GM10248 (cell line): Measurements from ENCODE around the gene RAET1L.
"Not testable (repeated sequence)": the region's sequence is repeated elsewhere in the genome, so short reads cannot be mapped to it uniquely, and the experiment has no call there.

Experiments used
- CTCF ChIA-PET: fragments of 300-600 bp; sonication (Branson Sonifier 250); formaldehyde crosslinking; extraction: SDS; loops from one replicate; lab custom pipeline; 2021; ENCODE audit warnings: antibody characterized with exemption; lab: Yijun Ruan, JAX
- POLR2A ChIA-PET: fragments of 350-650 bp; sonication (Branson Sonifier 250); formaldehyde crosslinking; extraction: SDS; loops from one replicate; lab custom pipeline; 2020; ENCODE audit warnings: antibody characterized with exemption; lab: Yijun Ruan, JAX
- DNase-seq: peaks from one replicate; pipeline ENCODE4 v3.0.0; 2012; ENCODE audit errors: extremely low spot score
- TF ChIP-seq, protein P1 (sequence below): IDR thresholded peaks from 2 replicates; pipeline ENCODE4 v1.5.1; 2012; ENCODE audit warnings: mild to moderate bottlenecking, low read depth; ENCODE audit errors: extremely low read depth, missing control alignments, control extremely low read depth

RAET1L gene, protein sequence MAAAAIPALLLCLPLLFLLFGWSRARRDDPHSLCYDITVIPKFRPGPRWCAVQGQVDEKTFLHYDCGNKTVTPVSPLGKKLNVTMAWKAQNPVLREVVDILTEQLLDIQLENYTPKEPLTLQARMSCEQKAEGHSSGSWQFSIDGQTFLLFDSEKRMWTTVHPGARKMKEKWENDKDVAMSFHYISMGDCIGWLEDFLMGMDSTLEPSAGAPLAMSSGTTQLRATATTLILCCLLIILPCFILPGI

DNA sequence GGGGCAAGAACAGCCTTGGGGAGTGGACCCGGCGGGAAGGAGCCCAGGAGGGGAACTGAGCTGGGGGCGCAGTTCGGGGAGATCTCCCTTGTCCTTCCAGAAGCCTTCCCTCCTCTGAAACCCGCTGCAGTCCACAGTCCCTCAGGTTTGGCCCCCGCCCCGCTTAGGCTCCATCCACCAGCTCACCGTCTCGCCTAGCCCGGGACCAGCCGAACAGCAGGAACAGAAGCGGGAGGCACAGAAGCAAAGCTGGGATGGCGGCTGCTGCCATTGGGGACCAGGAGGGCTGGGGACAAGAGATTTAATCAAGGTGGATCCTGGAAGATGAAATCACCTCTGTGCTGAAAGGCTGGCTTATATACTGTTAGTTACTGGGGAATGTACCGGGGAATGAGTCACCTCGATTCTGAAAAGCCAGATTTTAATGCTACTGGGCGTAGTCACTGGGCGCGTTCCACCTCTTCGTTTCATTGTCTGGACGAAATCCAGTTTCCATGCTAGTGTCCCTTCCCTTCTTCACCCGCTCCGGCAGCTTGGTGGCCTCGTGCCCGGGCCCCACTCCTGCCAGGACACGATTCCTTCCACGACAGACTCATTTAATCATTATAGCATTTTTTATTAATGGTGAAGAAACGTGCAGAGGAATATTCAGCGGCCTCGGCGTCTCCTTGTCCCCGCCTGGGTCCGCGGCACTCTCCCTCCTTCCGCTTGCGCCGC, at the start of gene RAET1L:
RAET1L (minus strand) TSS at position 332 of the 717 bp plus-strand sequence; CDS start at position 271, 61 bp downstream.
- no peak for DNase-seq
- TF ChIP-seq, protein P1, sequence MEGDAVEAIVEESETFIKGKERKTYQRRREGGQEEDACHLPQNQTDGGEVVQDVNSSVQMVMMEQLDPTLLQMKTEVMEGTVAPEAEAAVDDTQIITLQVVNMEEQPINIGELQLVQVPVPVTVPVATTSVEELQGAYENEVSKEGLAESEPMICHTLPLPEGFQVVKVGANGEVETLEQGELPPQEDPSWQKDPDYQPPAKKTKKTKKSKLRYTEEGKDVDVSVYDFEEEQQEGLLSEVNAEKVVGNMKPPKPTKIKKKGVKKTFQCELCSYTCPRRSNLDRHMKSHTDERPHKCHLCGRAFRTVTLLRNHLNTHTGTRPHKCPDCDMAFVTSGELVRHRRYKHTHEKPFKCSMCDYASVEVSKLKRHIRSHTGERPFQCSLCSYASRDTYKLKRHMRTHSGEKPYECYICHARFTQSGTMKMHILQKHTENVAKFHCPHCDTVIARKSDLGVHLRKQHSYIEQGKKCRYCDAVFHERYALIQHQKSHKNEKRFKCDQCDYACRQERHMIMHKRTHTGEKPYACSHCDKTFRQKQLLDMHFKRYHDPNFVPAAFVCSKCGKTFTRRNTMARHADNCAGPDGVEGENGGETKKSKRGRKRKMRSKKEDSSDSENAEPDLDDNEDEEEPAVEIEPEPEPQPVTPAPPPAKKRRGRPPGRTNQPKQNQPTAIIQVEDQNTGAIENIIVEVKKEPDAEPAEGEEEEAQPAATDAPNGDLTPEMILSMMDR = no peak
- ChIA-PET POLR2A (no interaction called here), CTCF (interaction anchor here (1.0 kb wide), 1 partner anchor 10 kb away, joined by 3 read pairs; no protein-coding TSS in a partner anchor)

DNA sequence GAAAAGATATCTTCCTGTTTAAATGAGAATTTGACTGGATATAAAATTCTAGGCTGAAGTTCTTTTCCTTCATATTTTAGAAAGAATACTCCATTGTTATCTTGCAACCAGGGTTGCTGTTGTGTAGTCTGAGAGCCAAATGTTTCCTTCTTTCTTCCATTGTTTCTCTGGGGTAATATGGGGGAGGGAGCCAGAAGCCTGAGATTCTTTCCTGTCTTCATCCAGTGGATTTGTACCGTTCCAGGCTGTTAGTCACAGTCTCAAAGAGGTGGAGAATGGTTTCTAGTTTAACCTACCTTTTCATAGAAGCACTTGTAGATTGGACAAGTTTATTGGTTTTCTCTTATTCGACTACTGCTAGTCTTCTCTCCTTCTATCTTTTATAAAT, 49.7 kb upstream of the RAET1L start:
- POLR2A ChIA-PET = no interaction called here
- no peak for DNase-seq
- TF ChIP-seq, protein P1 = no peak
- CTCF ChIA-PET = interaction anchor here (1.2 to 2.2 kb wide), 3 partner anchors 9 to 321 kb away, joined by 3 to 11 read pairs (median 8); no protein-coding TSS in a partner anchor

DNA sequence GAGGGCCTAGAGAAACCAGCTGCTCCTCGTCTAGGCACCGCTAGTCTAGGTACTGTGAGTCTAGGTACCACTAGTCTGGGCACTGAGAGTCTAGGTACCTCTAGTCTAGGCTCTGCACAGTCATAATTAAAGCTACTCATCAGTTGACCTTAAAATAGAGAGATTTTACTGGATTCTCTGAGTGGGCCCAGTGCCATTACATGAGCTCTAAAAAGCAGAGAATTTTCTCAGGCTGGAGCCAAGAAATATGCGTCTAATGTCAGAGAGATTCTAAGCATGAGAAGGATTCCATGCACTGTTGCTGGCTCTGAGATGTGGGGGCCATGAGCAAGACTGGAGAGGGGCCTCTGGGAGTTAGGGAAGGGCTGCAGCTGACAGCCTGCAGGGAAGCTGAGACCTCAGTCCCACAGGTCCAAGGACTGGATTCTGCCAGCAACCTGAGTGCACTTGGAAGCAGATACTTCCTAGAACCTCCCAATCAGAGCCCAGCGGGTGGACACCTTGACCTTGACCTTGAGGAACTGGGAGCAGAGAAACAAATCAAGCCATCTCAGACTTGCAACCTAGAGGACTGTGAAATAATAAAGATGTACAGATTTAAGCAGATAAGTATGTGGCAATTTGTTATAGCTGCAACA, 49.2 kb upstream of the RAET1L start:
- POLR2A ChIA-PET = interaction anchor here (0.7 kb wide), 1 partner anchor 292 kb away, joined by 3 read pairs; no protein-coding TSS in a partner anchor
- CTCF ChIA-PET = interaction anchor here (1.1 to 2.2 kb wide), 6 partner anchors 10 to 741 kb away, joined by 3 to 11 read pairs (median 6); no protein-coding TSS in a partner anchor
- not testable (repeated sequence) for DNase-seq

DNA sequence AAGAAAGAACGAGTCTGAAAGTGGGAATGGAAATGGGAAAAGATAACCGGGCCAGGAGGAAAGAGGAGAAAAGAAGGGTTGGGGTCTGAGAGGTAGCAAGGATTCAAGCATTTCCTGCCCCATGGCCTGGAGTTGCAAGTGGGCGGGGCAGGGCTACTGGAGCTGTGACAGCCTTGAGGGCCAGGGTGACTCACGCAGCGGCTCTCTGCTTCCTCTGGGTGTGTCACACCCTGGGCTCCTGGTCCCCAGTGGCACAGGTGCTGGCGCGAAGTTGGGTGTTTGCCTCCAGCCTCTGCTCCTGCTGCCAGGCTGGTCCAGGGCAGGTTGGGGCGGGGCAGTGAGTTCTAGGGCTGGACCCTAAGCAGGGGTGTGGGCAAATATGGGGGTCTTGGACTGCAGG, 46.9 kb upstream of the RAET1L start:
- ChIA-PET CTCF (interaction anchor here (0.9 to 2.1 kb wide), 4 partner anchors 8 to 323 kb away, joined by 3 to 21 read pairs (median 6); no protein-coding TSS in a partner anchor), POLR2A (no interaction called here)
- DNase-seq = no peak
- TF ChIP-seq, protein P1 = no peak

DNA sequence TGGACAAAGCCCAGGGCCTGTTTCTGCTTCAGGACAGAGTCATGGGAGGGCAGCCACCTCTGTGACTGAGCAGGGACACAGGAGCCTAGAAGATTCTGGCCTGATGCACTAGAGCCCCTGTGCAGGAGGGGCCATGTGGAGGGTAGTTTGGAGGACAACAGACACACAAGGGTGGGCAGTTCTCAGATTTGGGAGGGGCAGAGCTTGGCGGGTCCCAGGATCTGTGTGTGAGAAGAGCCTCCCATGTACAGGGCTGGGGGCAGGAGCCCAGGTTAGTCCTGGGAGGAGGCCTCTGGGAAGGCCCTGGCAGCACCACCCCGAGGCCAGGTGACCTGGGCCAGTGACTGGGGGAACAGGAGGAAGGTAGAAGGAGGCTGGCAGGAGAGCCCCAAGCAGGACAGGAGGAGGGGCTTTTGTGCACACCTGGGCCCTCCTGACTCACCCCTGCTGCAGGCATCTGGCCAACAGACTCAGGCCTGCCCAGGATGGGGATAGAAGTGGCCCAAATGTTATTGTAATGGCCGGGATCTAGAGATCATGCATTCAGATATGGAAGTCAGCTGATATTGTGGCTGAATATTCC, 45.0 kb upstream of the RAET1L start:
- TF ChIP-seq, protein P1 = no peak
- no peak for DNase-seq
- ChIA-PET POLR2A (no interaction called here), CTCF (interaction anchor here (0.7 to 2.1 kb wide), 17 partner anchors 10 to 748 kb away, joined by 3 to 21 read pairs (median 5); partner anchors contain the start of gene IYD)

DNA sequence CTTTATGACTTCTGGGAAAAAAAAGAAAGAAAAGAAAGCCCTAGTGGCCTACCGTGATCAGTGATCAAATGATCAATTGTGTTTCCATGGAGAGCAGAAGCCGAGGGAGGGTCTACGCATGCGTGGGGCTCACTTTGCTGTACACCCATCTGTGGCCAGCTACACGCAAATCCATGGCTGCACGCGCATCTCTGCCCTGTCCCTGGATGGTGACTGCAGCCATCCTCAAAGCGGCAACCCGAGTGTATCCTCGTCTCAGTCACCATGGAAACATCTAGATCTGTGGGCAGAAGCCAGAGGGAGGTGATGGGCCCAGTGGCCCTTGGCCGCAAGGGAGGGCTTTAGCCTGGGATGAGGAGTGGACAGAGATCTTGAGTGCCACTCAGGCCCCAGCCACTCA, 44.4 kb upstream of the RAET1L start:
- CTCF ChIA-PET = interaction anchor here (0.9 to 3.6 kb wide), 3 partner anchors 16 to 748 kb away, joined by 3 to 19 read pairs (median 3); no protein-coding TSS in a partner anchor
- POLR2A ChIA-PET = no interaction called here
- DNase-seq = no peak
- TF ChIP-seq, protein P1 = no peak
